HG03159 (cell line): ENCODE measurements around the gene NMNAT3.
A peak's percentile ranks its signal among the peaks of the same experiment; 100 is the strongest.
"Not testable (repeated sequence)": the region's sequence is repeated elsewhere in the genome, so short reads cannot be mapped to it uniquely, and the experiment has no call there.

Experiments
- ATAC-seq: cut with Tn5 transposase; IDR thresholded peaks from one replicate; pipeline ENCODE4 v1.9.1; 2021; ENCODE audit warnings: mild to moderate bottlenecking, moderate library complexity; ENCODE audit not compliant: unreplicated experiment

The NMNAT3 gene

DNA sequence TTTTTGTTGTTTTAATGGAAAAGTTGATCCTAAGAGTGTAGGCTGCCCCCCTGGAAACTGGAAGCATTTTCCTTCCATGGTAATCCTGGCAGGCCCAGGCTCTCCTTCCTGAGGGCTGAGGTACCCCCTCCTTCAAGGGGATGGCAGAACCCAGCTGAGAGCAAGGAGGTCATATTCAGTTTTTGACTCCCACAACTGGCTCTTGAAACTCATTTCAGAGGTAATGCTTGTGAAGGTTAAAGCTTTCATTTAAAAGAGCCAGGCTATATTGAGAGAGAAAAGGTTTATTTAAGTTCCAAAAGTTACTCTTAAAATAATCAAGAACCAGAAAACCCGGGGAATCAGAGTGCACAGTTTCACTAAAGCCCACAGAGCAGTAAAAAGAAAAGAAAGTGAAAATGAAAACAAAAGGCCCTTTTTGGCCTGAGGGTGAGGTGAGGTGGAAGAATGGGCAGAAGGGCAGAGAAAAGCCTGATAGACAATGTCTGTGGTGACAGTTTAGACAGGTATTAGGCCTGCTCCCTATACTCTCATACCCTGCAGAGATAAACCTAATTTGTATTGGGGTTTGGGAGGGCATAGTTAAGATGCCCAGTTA is 91.3 kb downstream of the NMNAT3 start:
- peak; percentile 92 for ATAC-seq

DNA sequence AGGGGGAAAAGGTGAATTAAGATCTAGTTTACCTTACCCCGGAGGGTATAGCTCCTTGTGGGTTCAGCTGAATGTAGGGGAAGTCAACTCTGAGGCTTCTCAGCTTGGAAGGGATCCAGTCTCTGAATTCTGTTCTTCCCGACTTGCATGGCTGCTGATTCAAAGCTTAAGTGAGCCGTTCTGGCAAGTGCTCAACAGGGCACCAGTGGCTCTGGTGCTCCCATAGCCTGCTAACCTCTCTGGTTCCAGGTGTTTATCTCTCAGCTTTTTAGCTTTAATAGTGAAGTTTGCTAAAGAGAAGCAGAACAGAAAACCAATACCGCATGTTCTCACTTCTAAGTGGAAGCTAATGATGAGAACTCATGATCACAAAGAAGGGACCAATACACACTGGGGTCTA is 92.0 kb downstream of the NMNAT3 start:
- ATAC-seq: no peak

DNA sequence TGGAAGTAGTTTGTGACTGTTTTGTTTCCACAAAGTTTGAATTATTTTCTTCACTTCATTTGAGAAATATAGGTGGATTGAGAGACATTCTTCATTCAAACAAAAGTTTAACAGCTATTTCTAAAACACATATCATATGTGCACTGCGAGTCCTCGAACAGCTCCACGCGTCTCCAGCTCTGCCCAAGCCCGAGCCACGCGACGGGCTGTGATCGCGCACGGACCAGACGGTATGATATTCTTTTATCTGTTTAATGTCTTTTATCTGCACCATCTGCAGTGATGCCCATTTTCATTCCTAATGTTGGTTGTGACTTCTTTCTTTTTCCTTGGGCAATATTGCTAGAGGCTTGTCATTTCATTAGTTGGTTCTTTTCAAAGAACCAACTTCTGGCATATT is 94.1 kb downstream of the NMNAT3 start:
- not testable (repeated sequence) for ATAC-seq

DNA sequence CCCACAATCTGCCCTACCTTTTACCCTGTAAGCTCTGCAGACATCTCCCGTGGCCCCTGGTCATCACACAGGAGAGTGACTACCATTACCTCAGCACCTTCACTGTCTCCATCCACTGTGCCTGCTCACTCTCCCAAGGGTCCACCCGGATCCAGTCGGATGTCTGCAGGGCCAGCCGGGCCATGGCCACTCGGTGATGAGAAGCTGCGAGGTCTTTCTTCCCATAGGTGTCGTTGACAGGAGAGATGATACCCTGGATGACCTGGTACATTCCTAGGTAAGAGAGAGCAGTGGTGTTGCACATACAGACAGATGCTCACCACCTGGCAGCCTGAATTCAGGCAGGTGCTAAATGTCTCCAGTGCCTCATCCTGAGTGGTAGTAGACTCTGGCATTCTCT is 99.0 kb downstream of the NMNAT3 start:
- no peak for ATAC-seq

DNA sequence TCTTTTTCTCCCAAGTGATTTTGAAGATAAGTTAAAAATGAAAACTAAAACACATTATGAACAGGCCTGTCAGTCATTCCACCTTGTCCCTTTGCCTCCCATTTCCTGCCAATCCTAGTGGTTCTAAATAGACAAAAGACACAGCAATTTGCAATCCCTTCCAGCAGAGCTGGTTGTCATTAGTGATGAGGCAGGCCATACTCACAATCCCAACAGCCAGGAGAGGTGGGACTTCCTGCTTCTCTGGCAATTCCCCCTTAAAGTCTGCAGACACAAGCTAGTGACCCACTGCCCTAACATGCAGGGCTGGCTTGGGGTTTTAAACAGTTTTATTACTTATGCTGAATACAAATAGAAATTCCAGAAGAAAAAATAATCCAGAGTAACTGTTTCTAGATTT is 99.9 kb downstream of the NMNAT3 start:
- ATAC-seq: no peak

DNA sequence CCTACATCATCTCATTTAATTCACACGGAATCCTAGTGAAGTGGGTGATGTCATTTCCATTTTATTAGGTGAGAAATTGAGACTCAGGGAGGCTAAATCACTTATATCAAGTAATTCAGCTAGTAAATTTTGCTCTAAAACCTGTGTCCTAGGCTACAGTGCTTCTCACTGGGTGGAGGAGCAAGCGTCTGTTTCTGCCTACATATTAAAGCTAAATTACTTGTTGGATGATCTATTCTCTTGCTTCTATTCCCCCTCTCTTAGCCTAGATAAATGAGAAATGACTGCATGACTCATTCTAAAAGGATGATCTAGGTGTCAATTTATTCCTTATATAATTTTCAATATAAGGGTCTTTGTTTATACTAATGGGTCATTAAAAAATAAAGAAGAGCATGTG is 100.4 kb downstream of the NMNAT3 start:
- ATAC-seq: no peak

DNA sequence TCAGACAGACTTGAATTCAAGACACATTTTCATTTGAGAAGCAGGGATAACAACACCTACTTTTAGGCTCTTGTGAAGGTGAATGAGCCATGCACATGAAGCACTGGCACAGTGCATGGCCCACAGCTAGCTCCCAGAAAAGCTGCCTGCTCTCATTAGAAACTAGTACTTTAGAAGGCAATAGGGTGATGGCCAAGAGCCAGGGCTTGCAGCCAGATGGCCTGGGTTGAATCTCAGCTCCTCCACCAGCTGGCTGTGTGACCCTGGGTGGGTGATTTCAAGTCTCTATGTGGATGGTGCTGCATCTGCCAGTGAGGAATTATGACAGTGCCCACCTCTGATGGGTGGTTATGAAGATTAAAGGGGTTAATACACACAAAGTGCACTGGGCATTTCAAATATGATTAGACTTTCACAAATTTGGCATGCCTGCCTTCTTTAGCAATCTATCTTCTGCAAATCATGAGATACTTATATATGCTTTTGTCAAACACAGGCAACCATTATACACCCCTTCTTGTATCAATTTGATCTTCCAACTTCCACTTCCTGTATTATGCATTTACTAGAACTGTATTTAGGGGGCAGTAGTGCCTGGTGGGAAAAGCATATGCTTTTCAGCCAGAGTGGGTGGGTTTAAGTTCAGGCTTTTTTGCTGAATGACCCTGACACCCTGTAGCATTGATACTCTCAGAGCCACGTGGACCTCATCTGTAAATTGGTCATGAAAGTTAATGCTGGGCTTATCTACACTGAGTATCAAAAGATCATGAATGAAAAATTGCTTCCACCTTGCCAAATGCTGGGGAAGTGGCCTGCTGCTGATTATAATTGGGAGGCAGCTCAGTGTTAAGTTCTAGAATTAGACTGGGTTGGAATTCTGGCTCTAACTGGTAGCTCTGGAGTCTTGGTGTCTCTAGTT is 103.5 kb downstream of the NMNAT3 start:
- ATAC-seq: no peak

DNA sequence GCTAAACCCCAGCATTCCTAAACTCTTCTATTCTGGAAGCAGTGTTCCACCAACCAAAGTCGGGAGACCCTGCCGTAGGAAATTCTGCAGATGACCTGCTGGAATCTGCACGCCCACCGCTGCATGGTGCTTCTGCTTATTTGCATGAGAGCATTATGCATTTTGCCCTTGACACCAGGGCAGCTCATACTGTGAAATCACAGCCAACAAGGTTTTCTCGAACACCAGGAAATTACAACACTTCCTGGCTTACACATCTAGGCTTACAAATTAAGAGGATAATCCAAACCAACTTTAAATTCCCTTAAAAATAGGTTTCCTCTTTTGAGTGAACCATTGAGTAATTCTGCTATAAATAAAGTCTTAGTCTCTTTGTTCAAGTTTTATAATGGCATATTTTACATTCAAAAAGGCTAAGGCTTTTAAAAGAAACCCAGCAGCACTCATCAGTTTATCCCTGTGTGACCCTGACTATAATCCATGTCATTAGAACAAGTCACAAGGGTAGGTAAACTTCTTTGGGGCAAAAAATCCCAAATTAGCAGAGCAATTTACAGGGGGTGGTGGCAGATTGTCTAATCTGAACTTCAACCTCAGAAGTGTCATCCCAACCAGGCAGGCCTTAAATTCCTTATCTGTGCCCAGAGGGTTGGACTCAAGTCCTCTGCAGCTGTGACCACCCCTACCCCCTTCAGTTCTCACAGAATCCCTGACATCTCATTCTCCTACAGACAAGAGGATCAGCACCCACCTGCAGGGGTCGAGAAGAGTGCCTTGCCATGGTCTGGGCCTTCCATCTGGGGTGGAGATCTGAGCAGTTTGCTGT is 104.7 kb downstream of the NMNAT3 start:
- ATAC-seq: no peak

DNA sequence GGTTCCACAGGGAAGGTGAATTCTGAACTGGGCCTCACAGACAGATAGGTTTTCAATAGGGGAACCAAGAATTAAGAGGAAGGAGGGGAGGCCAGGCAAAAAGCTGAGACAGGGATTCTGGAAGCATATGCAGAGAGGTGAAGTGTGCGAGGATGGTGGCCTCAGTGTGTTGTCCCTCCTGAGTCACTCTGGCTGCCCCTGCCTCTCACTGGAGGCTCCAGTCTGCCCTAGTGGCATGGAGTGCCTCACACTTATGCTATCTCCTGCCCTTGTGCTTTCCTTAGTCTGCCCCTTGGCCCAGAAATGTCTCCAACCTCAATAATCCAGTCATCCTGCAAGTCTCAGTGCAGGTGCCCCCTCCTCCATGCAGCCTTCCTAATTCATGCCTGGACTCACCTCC is 106.1 kb downstream of the NMNAT3 start:
- no peak for ATAC-seq

DNA sequence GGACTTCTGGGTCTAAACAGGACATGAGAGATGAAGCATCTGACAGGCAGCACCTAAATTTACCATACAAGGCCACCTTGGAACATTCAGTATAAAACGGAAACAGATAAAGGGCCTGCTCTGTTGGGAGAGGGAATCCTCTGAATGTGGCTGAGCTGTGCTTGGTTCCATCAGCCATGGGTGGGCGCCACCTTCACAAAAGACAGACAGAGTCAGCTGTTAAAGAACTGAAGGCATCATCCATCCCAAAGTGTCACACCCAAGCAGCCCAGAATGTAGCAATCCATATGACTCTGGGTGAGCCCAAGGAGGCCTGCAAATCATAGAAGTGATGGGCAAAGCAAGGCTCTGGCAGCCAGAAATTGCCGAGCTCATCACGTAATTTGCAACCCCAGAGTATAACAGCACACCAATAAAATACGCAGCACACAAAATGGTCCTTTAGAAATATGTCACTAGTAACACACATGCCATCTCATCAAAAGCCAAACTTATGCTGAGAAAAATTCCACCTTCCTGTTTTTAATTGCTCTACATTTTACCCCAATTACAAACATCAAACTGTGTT is 113.4 kb downstream of the NMNAT3 start:
- ATAC-seq: no peak

DNA sequence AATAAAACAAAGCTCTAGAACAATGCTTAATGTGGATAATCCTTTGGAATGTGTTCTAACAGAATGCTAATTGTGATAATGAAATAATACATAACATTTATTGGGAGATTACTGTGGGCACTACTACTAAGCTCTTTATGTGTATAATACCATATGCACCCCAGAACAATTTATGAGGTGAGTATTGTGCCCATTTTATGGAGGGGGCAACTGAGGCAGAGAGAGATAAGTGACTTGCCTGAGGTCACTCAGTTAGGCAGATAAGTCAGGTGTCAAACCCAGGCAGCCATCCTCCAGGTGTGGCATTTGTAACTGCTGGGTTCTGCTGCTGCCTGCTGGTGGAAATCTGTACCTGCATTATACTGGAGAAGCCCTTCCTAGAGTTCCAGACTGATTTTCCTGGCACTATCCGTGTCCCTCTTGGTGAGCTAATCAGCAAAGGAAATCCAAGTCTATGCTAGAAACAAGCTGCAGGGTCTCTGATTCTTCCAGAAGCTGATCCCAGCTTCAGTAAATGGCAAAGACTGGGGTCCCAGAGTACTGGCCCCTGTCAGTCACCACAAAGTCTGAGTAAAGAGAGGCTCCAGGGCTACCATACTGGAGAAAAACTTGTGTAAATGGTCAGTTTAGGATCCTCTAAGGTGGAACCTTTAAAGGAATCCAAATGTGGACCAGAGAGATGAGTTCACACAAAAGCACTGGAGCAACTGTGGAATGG is 115.7 kb downstream of the NMNAT3 start:
- peak; percentile 61 for ATAC-seq

DNA sequence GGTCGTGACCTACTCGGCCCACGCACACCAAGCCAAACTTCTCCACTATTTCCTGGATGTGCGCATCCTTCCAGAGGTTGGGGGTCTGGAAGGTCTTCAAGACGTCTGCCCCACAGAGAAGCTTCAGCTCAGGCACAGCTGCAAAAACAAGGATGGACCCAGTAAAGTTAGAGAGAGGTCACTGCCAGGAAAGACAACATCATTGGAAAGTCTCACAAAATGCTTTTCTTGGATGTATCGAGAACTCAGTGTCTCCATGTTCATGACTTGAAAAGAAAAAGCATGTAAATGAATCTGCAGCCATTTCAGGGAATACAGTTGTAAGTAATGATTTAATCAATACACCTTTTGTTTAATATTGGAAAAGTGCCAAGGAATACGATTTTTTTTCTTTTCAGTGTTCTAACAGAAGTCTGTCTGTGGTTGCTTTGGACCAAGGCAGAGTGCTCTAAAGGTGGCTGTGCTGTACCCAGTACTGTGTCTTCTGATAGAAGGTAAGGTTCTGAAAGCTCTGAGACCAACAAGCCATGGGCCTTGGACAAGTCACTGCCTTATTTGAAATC is 116.4 kb downstream of the NMNAT3 start:
- ATAC-seq: no peak

DNA sequence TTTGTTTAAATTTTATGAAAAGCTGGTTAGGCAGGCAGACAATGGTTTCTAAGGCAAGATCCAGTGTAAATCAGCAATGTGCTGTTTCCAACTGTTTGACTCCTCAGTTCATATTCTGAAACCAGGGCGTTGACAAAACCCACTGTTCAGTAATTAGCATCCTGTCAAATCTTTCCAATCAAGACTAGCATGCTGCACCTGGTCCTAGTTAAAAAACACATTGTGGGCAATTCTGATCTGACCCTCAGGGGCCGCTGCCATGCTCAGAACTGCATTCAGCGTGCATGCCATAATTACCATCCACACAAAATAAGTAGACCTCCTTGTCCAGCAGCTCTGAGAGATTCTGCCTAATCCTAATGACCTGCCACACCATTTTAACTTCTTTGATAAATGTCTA is 117.4 kb downstream of the NMNAT3 start:
- no peak for ATAC-seq

DNA sequence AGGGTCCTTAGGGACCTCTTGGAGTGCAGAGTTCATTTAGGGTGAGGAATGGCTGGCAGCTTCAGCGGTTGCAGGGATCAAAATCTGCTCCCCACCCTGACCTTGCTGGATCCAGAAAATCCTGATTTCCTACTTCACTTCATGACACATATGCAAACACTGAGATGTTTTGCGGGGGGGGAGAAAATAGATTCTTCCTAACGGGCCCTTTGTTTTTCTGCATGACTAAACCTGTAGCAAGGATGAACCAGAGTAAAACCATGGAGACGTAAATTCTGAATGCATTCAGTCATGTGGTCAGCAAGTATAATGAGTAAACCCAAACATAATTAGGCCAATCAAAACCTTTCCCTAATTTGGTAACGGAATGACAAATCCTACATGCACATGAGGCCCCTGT is 118.2 kb downstream of the NMNAT3 start:
- ATAC-seq: no peak

DNA sequence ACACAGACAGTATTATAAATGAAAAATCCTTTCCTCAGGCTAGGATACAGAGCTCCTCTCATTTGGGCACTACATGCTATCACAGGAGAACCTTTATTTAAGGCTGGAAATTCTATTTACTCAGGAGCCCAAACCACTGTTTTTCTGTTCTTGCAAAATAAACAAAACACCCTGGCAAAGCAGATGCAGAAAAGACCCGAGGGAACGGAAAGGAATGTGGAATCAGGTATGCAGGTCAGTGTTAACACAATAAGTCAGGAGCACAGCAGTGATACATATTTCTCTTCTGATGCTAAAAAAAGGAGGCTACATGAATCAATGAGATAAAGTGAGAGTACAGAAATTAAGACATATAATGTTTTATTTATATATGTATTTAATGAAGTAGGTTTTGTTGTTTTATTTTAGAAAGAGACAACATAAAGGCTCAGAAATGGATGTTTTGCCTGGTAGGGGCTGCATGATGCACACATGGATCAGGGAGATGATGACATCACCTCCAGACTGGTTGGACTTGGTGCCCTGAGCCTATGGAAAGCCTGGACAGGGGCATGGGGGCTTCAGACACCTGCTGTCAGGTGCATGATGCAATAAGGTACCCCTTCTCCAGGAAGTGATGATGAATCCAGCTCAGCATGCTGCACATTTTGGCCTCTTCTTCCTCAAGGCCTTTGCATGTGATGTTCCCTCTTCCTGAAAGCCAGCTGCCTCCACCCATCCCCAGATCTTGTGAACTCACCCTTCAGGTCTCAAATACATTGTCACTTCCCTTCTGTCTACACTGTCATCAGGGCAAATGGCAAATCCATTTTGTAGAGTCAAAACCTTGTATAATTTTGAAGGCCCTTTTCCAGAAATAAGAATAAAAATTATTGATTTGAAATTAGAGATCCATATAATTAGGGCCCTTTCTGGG is 119.2 kb downstream of the NMNAT3 start:
- no peak for ATAC-seq

DNA sequence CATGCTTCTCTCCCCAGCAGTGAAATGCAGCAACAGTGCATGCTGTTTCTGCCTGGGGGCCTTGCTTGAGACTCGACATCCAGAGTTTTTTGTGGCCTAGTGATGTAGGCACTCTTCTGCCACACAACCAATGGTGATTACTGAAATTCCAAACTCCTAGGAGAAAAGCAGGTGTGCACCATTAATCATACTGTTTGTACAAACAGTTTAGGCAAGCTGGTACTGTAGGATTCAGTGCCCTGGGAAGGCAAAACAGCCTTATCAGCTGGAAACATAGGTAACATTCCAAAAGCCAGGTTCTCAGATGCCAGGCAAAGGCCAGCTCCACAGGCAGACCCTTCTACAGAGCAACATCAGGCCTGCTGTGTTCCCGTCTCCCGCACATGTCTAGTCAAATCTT is 120.7 kb downstream of the NMNAT3 start:
- no peak for ATAC-seq

DNA sequence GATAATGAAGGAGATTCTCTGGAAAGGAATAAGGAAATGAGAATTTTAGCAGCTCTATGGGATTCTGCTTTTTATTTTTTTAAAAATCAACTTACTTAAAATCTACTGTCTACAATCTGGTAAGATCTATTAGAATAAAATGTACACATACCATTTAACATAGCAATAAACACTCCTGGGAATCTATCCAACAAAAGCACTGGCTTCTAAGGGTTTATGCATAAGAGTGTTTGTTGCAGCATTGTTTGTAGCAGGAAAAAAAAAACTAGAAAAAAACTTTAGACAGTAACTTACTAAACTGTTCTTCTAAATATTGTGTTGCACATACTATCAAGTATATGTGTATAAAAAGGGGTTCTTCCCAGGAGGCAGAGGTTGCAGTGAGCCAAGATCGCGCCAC is 122.5 kb downstream of the NMNAT3 start:
- ATAC-seq: no peak

DNA sequence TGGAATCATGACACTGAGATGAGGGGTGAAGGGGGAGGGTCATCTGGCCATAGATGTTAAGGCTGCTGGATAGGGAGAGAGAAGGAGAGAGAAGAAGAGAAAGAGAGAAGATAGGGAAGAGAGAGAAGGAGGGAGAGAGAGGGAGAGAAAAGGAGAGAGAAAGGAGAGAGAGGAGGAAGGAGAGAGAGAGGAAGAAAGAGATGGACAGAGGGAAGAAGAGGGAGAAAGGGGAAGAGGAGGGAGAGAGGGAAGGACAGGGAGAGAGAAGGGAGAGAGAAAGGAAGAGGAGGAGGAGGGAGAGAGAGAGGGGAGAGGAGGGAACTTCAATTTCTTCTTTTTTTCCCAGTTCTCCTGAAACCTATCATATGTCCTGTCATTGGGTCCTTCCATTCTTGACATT is 123.1 kb downstream of the NMNAT3 start:
- ATAC-seq: no peak

DNA sequence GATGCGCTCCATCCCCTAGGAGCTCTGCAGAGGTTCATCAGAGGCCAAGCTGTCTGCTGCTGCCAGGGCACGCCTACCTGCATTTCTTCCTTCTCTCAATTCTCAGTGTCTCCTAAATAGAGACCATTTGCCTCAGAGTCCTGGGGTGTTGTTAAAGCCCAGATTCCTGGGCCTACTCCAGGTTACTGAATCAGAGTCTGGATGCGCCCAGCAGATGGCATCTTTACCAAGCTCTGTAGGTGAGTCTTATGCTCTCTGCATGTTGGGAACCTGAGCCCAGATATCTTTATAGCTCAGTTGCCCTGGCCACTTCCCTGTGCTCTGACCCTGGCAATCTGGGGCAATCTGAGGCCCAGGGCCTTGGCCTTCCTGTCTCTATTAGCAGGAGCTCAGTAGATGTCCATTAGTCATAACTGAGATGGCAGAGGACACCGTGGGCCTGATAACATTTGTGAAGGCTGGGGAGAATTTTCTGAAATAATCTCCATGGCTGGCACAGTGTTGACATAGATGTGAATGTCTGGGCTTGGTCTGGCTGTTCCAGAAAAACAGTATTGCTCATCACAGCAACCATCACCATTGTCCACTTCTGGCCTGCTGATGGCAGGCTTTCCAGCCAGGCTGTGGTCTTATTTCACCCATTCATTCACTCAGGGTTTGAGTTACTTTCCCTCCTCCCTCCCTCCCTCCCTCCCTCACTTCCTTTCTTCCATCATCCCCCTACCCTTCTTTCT is 125.0 kb downstream of the NMNAT3 start:
- ATAC-seq: no peak
